ENCODE measurements around the gene TNS2.

TNS2 gene

GRCh38 chr12:53113951-53114350 lies 64.1 kb downstream of the TNS2 start:
- no peak for DNase-seq

All from T1000 (cell line).